Esophagus muscularis mucosa (tissue), 3 donors: Measurements from ENCODE around the gene CD151.

Experiments
- POLR2A ChIP-seq: fragments of 450-650 bp; IDR thresholded peaks from one replicate; pipeline ENCODE4 v1.6.1; 2017; ENCODE audit warnings: antibody characterized with exemption, moderate library complexity, mild to moderate bottlenecking, low read depth
- POLR2AphosphoS5 ChIP-seq, 2 donors: sonication (generic); formaldehyde crosslinking; IDR thresholded peaks; one replicate each; pipeline ENCODE4 v1.6.1; 2017; ENCODE audit warnings: antibody characterized with exemption in 2 of 2
- TF ChIP-seq, protein P1 (sequence below), 3 experiments: fragments of 200-600 bp in 2 of 3; fragments of 450-650 bp in 1 of 3; sonication (generic) in 2 of 3; IDR thresholded peaks; one replicate each; pipeline ENCODE4 v1.5.1; 2017 to 2019; ENCODE audit warnings: antibody characterized with exemption in 3 of 3, mild to moderate bottlenecking in 2 of 3, moderate library complexity in 1 of 3

DNA sequence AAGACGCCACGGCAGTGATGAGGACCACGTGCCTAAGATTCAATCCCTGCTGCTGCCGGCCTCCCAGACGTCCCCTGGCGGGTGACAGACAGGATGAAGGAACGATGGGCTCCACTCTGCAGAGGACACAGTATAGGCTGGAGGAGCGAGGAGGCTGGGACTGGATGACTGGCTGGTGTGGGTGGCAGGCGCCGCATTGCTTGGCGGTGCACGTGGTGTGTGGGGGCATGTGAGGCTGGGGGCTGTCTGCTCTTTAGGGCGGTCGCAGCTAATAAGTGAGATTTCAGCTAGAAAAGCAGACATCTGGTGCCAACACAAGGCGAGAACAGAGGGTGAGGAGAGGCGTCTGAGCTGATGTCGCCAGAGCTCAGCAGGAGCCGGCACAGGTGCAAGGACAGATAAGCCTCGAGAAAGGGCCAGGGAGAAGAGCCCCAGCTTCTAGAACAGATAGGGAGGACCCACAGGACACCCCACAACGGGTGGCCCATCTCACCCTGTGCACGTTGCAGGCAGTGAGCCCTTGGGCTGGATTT is 43.1 kb downstream of the CD151 start:
- TF ChIP-seq, protein P1, sequence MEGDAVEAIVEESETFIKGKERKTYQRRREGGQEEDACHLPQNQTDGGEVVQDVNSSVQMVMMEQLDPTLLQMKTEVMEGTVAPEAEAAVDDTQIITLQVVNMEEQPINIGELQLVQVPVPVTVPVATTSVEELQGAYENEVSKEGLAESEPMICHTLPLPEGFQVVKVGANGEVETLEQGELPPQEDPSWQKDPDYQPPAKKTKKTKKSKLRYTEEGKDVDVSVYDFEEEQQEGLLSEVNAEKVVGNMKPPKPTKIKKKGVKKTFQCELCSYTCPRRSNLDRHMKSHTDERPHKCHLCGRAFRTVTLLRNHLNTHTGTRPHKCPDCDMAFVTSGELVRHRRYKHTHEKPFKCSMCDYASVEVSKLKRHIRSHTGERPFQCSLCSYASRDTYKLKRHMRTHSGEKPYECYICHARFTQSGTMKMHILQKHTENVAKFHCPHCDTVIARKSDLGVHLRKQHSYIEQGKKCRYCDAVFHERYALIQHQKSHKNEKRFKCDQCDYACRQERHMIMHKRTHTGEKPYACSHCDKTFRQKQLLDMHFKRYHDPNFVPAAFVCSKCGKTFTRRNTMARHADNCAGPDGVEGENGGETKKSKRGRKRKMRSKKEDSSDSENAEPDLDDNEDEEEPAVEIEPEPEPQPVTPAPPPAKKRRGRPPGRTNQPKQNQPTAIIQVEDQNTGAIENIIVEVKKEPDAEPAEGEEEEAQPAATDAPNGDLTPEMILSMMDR (IDR thresholded peaks at IDR 0.05): no peak
- no peak for TF ChIP-seq POLR2A
- no peak for TF ChIP-seq POLR2AphosphoS5 (IDR thresholded peaks at IDR 0.05)
